ENCODE results near the gene AQP6.

AQP6 gene

DNA sequence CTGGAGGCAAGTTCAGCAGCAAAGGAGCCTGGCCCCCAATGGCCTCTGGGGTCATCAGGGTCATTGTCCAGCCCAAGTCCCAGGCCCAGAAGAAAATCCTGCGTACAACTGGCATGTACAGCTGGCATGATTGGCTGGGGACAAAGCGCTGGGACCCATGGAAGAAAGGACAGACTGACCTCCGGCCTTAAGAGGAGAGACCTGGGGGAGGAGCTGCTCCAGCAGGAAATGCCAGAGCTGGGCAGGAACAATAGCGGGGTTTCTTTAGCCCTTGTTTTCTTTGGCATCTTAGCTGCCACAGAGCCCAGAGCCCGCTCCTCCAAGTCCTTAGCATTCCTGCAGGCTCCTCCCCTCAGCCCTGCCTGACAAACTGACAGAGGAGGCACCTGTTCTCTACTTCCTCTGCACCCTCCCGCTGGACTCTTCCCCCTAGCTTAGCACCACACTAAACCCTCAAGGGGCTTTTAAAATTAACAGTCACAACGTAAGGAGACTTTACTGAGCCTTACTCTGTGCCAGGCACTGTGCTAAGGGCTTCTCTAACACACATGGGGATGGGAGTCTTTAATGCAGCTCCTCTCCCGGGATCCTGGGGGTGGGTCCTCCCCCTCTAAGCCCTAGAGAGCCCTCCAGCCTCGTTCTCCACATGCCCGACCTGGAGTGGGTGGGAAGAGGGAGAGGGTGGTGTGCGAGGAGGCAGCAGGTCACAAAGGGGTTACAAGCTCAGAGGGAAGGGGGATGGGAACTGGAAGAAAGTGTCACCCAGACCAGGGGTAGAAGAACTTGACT lies 12.9 kb upstream of the AQP6 start:
- no peak for DNase-seq

DNA sequence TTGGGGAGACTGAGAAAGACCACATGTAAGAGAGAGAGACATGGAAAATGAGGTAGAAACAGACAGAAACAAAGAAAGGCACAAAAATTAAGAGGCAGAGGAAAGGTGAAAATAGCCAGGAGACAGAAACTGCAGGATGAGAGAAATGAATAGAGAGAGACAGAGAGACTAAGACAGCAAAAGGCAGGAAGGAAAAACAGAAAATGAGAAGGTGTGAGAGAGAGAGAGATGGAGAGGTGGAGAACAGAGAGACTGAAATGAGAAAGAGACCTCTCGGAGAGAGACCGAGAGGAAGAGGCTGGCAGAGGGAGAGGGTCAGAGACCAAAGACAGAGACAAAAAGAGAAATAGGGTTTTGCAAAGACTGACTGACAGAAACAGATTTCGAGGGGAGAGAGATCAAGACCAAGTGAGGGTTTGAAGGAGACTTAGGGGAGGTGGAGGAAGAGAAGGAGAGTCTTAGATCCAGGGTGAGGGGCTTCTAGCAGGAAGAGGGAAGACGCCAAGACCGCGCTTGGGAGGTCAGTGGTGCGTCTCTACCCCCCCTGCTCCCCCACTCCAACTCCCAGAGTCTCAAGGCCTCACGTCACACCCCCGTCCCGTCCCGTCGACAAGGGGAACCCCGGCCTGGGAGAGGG lies 12.2 kb upstream of the AQP6 start:
- DNase-seq = no peak

DNA sequence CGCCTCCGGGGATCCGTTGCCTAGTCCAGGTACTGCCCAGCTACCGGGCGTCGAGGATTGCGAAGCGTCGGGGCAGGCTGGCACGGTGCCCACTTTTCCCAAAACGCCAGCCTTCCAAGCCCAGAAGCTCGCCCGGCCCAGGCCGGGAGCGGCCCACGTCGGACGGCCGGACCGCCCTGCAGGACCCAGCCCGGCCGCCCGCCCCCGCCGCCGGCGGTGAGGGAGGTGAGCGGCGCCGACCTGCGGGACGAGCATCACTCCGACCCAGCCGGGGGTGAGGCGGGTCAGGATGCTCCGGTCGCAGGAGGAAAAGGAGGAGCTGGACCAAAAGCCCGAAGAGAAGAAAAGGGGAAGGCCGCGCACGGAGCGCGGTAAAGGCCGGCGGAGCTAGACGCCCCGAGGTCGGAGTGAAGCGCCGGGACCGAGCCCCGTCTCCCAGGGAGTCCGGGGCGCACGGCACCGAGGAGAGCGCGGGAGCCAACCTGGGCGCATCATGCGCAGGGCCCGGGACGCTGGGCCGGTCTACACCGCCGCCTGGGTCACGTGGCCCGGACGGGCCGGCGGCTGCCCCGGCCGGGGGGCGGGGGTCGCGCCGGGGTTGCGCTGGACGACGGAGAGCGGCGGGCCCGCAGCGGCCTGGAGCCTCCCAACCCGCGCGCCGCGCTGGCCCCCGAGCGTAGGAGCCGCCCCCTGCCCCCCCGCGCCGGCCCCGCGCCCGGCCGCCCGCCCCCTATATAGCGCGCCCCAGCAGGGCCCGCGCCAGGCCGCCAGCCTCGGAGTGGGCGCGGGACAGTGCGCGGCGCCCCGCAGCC lies 11.4 kb upstream of the AQP6 start, which contains the start of gene AQP5:
AQP5 (plus strand) TSS at position 762 of the 812 bp plus-strand sequence. CDS start 146 bp downstream, outside the sequence.
- no peak for DNase-seq

DNA sequence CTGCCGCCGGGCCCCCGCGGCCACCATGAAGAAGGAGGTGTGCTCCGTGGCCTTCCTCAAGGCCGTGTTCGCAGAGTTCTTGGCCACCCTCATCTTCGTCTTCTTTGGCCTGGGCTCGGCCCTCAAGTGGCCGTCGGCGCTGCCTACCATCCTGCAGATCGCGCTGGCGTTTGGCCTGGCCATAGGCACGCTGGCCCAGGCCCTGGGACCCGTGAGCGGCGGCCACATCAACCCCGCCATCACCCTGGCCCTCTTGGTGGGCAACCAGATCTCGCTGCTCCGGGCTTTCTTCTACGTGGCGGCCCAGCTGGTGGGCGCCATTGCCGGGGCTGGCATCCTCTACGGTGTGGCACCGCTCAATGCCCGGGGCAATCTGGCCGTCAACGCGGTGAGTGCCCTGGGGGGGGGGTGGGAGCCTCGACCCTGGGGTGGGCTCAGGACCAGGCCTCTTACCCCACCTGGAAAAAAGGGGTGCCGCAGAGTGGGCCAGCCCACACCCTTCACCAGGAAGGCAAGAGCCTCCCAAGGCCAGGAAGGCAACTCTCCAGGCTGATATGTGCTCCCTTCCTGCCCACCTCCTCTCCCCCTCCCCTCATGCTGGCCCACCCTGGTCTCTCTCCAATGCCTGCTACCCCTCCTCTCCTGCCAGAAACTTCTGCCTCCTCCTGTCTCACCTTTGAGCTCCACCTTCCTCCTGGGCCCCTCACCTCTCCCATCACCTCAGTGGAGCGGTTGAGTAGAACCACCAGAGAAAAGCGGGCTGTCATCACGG lies 10.6 kb upstream of the AQP6 start:
- DNase-seq = no peak

DNA sequence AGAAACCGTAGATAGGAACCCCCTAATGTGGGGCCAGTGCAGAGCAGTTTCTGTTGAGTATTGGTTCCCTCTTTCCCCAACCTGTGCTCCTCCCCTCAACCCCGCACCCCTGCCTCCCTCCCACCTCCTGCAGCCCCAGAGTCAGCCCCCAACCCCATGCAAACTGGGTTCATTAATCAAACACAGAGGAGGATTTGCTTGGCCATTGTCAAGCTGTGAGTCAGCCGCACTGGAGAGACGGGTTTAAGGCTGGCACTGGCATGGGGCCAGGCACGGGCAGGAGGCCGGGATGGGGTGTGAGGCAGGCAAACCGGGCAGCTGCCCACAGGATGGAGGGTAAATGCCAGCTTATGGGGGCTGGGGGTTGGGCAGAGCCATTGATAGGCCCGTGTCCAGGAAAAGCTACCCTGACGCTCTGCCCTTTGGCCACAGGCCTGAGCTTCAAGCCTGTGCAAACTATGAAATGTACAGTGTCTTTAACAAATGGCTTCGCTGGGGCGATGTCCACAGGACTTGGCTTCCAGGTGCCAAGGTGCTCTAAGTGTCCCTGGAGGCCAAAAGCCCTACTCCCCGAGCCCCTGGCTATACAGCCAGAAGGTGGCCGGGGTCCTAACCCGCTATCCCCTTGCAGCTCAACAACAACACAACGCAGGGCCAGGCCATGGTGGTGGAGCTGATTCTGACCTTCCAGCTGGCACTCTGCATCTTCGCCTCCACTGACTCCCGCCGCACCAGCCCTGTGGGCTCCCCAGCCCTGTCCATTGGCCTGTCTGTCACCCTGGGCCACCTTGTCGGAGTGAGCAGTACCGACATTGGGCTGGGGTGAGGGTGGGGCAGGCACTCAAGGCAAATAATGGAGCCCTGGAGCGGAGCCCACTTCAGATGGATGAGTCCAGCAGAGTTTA lies 9.6 kb upstream of the AQP6 start:
- DNase-seq = no peak

DNA sequence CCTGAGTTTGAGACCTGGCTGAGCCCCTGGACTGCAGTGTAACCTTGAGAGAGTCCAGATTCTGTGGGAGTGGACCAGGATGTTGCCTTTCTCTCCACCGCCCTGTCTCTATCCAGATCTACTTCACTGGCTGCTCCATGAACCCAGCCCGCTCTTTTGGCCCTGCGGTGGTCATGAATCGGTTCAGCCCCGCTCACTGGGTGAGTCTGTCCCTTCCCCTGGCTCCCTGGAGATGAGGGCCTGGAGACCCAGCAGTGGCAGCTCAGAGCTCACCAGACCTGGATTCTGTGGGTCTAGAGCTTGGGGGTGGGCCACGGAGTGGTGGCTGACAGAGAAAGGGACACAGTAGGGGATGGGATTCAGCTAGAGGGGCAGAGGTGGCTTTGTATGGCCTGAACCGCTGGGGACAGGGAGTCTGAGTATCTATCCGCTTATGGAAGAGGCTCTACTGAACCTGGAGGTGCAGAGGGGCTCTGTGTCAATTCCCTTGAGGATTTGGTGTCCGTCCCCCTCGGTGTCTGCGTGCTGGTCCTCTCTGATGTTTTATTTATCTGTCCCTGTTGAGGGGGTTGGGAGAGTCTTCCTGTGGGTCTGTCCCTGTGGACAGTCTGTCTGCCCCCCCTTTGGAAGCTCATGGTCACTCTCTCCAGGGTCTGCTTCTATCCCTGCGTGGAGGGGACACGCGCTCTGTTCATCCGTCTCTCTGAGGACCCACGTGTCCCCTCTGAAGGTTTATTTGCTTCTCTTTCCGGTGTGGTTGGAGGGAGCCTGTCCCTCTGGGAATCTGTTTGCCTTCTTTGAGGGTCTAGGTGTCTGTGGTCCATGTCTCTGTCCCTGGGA lies 8.6 kb upstream of the AQP6 start:
- no peak for DNase-seq

DNA sequence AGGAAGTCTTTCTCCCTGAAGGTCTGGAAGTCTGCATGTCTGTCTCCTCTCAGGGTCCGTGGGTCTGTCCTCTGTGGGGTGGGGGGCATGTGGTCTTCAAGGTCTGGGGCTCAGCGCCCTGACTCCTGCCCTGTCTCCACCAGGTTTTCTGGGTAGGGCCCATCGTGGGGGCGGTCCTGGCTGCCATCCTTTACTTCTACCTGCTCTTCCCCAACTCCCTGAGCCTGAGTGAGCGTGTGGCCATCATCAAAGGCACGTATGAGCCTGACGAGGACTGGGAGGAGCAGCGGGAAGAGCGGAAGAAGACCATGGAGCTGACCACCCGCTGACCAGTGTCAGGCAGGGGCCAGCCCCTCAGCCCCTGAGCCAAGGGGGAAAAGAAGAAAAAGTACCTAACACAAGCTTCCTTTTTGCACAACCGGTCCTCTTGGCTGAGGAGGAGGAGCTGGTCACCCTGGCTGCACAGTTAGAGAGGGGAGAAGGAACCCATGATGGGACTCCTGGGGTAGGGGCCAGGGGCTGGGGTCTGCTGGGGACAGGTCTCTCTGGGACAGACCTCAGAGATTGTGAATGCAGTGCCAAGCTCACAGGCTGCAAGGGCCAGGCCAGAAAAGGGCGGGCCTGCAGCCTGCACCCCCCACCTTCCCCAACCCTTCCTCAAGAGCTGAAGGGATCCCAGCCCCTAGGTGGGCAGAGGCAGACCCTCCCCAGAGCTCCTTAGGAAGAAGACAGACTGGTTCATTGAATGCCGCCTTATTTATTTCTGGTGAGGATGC lies 7.7 kb upstream of the AQP6 start:
- no peak for DNase-seq

DNA sequence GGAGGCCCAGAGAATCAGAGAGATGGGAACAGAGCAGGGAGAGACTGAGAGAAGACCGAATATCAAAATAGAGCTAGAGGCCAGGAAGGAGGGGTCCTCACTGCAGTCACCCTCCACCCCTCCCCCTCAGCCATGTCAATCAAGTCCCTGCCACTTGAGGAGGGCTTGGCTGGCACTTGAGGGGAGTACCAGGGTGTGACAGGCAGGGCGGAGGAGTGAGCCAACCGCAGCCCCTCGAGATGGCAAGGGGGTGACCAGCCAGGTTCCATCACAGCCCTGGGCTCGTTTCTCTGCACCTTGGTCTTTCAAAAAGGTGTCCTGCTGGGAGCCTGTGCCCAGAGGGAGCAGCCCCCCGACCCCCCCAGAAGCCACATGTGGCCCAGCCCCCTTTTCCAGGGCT lies 6.9 kb upstream of the AQP6 start:
- DNase-seq = no peak

DNA sequence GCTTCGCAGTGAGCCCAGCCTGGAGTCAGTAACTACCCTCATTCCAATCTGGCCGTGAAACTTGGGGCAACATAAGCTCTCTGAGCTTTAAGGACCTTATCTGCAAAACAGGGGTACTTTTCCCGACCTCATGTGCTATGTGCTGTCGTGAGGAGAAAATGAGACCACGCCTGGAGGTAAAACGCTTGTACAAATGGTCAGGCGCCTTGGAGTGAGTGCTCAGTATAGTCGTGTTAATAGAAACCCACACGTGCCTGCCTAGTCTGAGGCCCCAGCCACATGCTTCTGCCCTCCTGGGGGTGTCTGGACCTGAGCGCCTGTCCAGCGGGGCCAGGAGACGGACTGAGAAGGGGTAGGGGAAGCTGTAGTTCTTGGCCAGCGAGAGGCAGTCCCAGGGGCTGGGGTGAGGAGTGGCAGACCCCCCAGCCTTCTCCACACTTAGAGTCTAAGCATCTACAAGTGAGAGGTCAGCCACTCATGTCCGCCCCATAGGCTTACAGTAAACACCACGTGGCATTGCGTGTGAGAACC lies 6.2 kb upstream of the AQP6 start:
- no peak for DNase-seq

DNA sequence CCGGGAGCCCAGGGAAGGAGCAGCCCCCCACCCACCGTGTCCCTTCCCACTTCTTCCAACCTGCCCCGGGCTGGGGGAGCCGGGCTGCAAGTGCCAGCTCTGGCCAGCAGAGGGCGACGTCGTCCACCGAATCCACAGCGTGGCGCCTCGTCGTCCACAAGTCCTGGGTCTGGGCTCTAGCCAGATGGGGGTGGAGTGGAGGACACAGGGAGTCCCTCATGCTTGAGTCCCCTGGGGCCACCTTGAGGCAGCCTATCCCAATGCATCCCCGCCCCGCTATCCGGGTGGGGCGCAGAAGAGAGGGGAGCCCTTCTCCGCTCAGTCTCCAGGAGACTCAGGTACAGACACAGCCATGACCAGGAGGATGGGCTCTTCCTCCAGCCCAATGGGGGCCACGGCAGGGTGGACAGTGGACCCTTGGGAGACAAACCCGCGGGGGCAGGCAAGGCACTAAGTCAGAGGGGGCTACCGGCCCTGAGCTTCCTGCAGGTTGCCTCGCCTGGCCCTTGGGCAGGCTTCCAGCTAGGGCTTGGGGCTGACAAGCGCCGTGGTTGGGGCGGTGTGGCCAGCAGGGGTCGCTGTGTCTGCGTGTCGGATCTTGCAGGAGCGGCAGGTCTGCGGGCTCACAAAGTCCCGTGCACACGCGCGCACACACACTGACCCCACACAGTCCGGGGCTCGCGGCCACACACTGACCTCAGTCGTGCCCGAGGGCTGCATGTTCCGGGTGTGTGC lies 5.5 kb upstream of the AQP6 start:
- DNase-seq = peak; percentile 43 to 79

DNA sequence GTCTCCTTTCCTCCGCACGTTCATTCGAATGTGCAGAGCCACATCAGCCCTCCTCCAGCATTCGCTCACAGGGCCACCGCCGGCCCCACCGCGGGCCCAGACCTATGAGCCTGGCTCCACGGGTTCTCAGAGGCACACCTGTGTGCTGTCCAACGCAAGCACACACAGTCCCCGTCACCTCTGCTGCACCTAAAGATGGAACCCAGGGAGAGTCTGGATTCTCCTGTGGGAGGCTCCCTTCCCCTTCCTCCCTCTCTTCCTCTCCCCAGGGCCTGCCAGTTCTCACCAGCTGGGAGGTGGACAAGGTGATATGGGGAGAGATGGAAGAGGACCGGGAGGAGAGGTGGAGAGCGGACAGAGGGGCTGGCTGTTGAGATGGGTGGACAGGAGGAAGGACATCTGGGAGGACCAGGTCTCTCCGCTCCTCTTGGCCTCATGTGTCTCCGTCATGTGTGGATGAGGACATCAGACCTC lies 4.9 kb upstream of the AQP6 start:
- no peak for DNase-seq

DNA sequence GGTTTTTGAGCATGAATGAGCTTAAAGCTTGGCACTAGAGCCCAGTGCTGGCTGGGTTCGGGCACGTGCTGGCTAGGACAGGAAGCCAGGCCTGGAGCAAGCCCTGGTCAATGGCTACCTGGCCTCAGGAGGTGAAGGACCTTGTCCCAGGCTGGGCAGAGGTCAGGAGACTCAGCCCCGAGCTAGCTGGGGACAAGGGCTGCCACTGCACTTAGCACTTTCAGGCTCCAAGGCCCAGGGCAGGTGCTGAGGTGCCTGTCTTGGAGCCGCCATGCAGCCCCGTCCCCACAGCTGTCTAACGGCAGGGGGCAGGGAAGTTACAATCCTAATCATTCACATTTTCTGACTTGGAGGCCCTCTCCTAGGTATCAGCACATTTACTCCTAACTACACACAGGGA lies 4.3 kb upstream of the AQP6 start:
- no peak for DNase-seq

DNA sequence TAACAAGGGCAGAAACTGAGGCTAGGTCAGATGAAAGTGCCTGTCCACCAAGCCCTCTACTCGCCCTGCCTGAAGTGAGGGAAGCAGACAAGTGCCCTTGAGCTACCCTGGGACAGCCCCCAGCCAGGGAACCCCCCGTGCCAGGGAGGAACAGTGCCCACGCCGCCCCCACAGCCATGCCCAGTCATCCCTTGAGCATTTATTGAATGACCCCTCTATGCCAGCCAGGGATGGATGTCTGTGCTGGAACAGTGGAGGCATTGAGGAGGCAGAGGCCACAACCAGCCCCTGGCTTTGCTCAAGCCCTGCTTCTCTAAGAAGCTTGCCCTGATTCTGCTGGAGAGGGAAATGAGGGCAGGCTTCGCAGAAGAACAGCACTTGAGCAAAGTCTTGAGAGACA lies 3.7 kb upstream of the AQP6 start:
- no peak for DNase-seq

DNA sequence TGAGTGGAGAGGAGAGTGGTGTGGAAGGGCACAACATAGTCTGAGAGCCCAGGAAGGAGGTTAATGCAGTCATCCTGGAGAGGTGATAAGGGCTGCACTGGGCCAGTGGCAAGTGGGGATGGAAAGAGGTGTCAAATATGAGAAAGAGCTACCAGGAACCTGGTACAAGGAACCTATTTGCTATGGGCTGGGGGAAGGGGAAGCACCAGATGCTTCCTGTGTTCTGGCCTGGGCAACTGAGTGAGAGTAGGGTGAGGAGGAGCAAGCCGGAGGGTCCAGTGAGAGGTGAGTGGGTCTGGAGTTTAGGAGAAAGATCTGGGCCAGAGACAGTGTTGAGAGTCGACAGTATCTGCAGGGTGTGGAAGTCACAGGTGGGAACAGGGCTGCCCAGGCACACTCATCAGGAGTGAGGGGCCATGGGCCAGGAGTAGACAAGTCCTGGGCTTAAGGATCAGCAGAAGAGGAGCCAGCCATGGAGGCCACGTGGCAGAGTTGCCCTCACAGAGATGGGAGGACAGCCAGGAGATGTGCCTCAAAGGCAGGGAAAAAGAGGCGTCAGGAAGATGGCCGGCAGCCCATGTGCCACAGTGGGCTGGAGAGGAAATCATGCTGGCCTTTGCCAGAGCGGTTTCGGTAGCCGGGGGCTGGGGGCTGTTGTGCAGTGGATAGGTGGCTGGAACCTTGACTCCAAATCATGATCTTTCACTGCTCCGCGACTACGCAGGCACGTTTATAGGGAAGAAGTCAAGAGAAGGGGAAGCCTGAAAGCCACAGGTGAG lies 2.9 kb upstream of the AQP6 start:
- no peak for DNase-seq

DNA sequence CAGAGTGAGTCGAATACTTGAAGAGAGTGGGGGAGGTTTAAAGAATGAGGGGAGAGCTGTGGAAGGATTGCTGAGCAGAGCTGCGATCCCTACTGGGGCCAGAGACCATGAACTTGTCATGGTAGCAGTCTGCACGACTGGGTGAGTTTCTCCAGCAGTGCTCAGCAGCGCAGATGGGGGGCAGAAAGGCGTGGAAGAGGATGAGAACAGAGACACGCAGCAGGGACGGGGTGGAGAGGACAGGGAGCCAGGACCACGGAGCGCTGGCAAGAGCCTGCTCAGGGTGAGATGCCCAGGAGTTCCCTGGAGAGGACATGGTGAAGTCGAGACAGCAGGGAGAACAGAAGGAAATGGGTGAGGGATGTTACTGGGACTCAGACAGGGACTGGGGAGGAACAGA lies 2.1 kb upstream of the AQP6 start:
- no peak for DNase-seq

DNA sequence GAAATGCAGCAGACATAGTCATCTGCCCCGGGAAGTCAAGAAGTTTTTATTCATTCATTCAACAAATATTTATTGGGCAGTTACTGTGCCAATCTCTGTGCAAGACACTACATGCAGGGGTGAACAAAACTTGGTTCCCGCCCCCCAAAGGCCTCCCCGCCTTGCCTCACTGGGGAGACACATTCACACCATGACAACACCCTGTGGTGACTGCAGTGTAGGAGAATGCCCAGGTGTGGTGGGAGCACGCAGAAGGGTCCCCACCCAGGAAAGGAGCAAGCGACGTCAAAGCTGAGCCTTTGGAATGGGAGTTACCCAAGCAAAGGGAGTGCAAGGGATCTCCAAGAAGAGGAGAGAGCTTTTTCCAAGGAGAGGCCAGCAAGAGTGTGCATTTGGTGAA lies 1.6 kb upstream of the AQP6 start:
- no peak for DNase-seq

DNA sequence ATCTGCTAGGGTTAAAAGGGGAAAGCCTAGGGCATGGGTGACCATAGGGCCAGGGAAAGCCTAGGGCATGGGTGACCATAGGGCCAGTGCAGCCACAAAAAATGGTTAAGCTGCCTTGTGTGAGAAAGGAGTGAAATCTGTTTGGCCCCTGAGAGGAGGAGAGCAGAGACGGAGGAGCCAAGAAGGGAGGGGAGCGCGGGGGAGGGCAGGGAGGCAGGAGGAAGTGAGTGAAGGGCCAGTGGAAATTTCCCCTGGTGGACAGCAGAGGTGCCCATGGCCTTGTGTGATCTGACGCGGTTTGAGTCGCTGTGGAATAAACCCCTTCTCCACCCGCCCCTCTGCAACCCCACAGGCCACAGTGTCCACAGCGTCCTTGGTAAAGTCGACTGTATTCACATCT lies 618 bp upstream of the AQP6 start:
- DNase-seq = no peak

DNA sequence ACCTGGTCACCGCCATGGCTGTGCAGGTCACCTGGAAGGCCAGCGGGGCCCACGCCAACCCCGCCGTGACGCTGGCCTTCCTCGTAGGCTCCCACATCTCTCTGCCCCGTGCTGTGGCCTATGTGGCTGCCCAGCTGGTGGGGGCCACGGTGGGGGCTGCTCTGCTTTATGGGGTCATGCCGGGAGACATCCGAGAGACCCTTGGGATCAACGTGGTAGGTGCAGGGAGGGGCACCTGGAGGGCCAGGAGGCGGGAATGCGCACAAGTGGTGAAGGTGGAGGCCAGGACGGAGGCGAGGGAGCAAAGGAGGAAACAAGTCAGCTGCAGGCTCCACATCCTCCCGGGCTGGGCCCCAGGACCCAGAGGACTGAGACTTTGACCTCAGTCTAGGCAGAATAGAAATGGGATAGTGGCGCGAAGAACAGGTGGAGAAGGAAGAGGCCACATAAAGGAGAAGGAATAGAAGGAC lies 649 bp downstream of the AQP6 start:
- no peak for DNase-seq

Data from NCI-H1930 (cell line).